Limb (tissue), 2 donors: ENCODE results near the gene TPO.
"Not testable (repeated sequence)": the region's sequence is repeated elsewhere in the genome, so short reads cannot be mapped to it uniquely, and the experiment has no call there.

Source experiments
- DNase-seq, 2 donors: peaks; one replicate each; pipeline ENCODE4 v3.0.0-alpha.2; 2016; ENCODE audit errors: extremely low spot score in 2 of 2

Gene TPO

GRCh38 chr2:1483551-1483950 lies 70.3 kb downstream of the TPO start:
- DNase-seq, result no peak

GRCh38 chr2:1484131-1484884 lies 71.0 kb downstream of the TPO start:
- DNase-seq, result no peak

GRCh38 chr2:1486670-1487069 lies 73.4 kb downstream of the TPO start:
- no peak for DNase-seq

GRCh38 chr2:1487758-1488157 lies 74.5 kb downstream of the TPO start:
- DNase-seq, result no peak

- no peak for DNase-seq
Measured at GRCh38 chr2:1488181-1488671, 75.0 kb downstream of the TPO start.

- DNase-seq, result no peak
Measured at GRCh38 chr2:1488851-1489250, 75.6 kb downstream of the TPO start.

- DNase-seq, result no peak
Measured at GRCh38 chr2:1489486-1489885, 76.2 kb downstream of the TPO start.

- DNase-seq, result not testable (repeated sequence)
Measured at GRCh38 chr2:1490381-1490780, 77.1 kb downstream of the TPO start.

- no peak for DNase-seq
Measured at GRCh38 chr2:1491751-1492150, 78.5 kb downstream of the TPO start.

- not testable (repeated sequence) for DNase-seq
Measured at GRCh38 chr2:1492231-1492630, 79.0 kb downstream of the TPO start.

GRCh38 chr2:1492711-1493430 lies 79.6 kb downstream of the TPO start:
- DNase-seq, result no peak

GRCh38 chr2:1493431-1494126 lies 80.3 kb downstream of the TPO start:
- DNase-seq, result no peak

GRCh38 chr2:1494257-1494656 lies 81.0 kb downstream of the TPO start:
- DNase-seq, result no peak

- DNase-seq, result no peak
Measured at GRCh38 chr2:1494906-1495305, 81.6 kb downstream of the TPO start.

- no peak for DNase-seq
Measured at GRCh38 chr2:1495676-1496358, 82.6 kb downstream of the TPO start.

- DNase-seq, result no peak
Measured at GRCh38 chr2:1496359-1496821, 83.1 kb downstream of the TPO start.

GRCh38 chr2:1497122-1497611 lies 83.9 kb downstream of the TPO start:
- DNase-seq, result no peak

GRCh38 chr2:1498176-1498575 lies 84.9 kb downstream of the TPO start:
- DNase-seq, result no peak

- no peak for DNase-seq
Measured at GRCh38 chr2:1499033-1499795, 86.0 kb downstream of the TPO start.

- DNase-seq, result no peak
Measured at GRCh38 chr2:1501038-1501851, 88.0 kb downstream of the TPO start.
